H1 (cell line): ENCODE measurements around the gene NR3C2. TPM values are rescaled to one million over a fixed set of nuclear protein-coding genes. Genes with fewer than 3 reads are reported as not detected.
"Not testable (repeated sequence)": the region's sequence is repeated elsewhere in the genome, so short reads cannot be mapped to it uniquely, and the experiment has no call there.

Experiments
- CTCF ChIA-PET: fragments of 300-600 bp; sonication (Branson Sonifier 250); formaldehyde crosslinking; loops from one replicate; lab custom pipeline; 2021; ENCODE audit not compliant: partially characterized antibody; lab: Charles Lee
- POLR2A ChIA-PET: fragments of 300-600 bp; sonication (Branson Sonifier 250); formaldehyde crosslinking; loops from one replicate; lab custom pipeline; 2021; ENCODE audit warnings: inconsistent platforms; ENCODE audit not compliant: partially characterized antibody; lab: Charles Lee
- DNase-seq, 2 experiments: peaks; one replicate each; pipeline versions ENCODE4 v3.0.0 to v3.0.0-alpha.2; 2010 to 2022; ENCODE audit warnings: low spot score in 2 of 2, low read depth in 1 of 2, mixed read lengths in 1 of 2
- FAIRE-seq: peaks from 2 replicates; lab custom pipeline; 2011; peaks lifted over from hg19 to GRCh38; lab: Jason Lieb, UNC
- H2AFZ ChIP-seq: 2 replicates; pipeline ENCODE4 v1.8.1; 2012; ENCODE audit warnings: low read length, inconsistent platforms
- H2AK5ac ChIP-seq: 2 replicates; pipeline ENCODE4 v1.6.1; 2013; ENCODE audit warnings: low read depth, low read length
- H2BK120ac ChIP-seq: replicated peaks from 2 replicates; pipeline ENCODE3; 2013; ENCODE audit warnings: low read depth, low read length, inconsistent platforms
- H2BK12ac ChIP-seq: 2 replicates; pipeline ENCODE4 v1.6.1; 2013; ENCODE audit warnings: low read depth, low read length
- H2BK15ac ChIP-seq: 2 replicates; pipeline ENCODE4 v1.6.1; 2013; ENCODE audit warnings: low read length
- H2BK20ac ChIP-seq: 2 replicates; pipeline ENCODE4 v1.6.1; 2013; ENCODE audit warnings: low read length
- H2BK5ac ChIP-seq: 2 replicates; pipeline ENCODE4 v1.6.1; 2013; ENCODE audit warnings: low read depth, low read length
- H3K14ac ChIP-seq: 2 replicates; pipeline ENCODE4 v1.6.1; 2013; ENCODE audit warnings: inconsistent platforms; ENCODE audit not compliant: insufficient read length
- H3K18ac ChIP-seq: 2 replicates; pipeline ENCODE4 v1.6.1; 2013; ENCODE audit warnings: low read length; ENCODE audit errors: extremely low read depth
- H3K23ac ChIP-seq: 2 replicates; pipeline ENCODE4 v1.6.1; 2013; ENCODE audit warnings: inconsistent platforms; ENCODE audit not compliant: insufficient read length
- H3K23me2 ChIP-seq: 2 replicates; pipeline ENCODE4 v1.6.1; 2013; ENCODE audit warnings: low read depth, low read length
- H3K27ac ChIP-seq: 2 replicates; pipeline ENCODE4 v1.6.1; 2011; ENCODE audit warnings: low read depth, low read length, inconsistent platforms
- H3K27me3 ChIP-seq, 4 experiments: replicated peaks in 1 of 4; 1 replicate in 1 of 4; 2 replicates in 3 of 4; pipeline versions ENCODE4 v1.6.1 to v1.8.1; 2011 to 2013; ENCODE audit warnings: low read length in 3 of 4, mild to moderate bottlenecking in 3 of 4, inconsistent platforms in 2 of 4, mixed read lengths in 2 of 4, moderate library complexity in 1 of 4; ENCODE audit not compliant: control insufficient read depth in 3 of 4, insufficient read depth in 3 of 4; ENCODE audit errors: extremely low read depth in 1 of 4
- H3K36me3 ChIP-seq, 4 experiments: 2 replicates each; pipeline versions ENCODE4 v1.6.1 to v1.8.1; 2011 to 2013; ENCODE audit warnings: mild to moderate bottlenecking in 4 of 4, low read length in 3 of 4, moderate library complexity in 2 of 4, control low read depth in 1 of 4, inconsistent platforms in 1 of 4; ENCODE audit not compliant: insufficient read depth in 4 of 4, control insufficient read depth in 2 of 4
- H3K4ac ChIP-seq: replicated peaks from 2 replicates; pipeline ENCODE3; 2013; ENCODE audit warnings: low read length, low read depth, mixed read lengths, inconsistent platforms; ENCODE audit not compliant: insufficient read length
- H3K4me1 ChIP-seq, 4 experiments: replicated peaks in 1 of 4; 1 replicate in 1 of 4; 2 replicates in 3 of 4; pipeline versions ENCODE4 v1.6.1 to v1.8.1; 2011 to 2013; ENCODE audit warnings: low read length in 3 of 4, inconsistent platforms in 2 of 4, mixed read lengths in 1 of 4; ENCODE audit not compliant: insufficient read depth in 4 of 4, control insufficient read depth in 3 of 4
- H3K4me2 ChIP-seq, 2 experiments: 2 replicates each; pipeline versions ENCODE4 v1.6.1 to v1.8.1; 2011 to 2013; ENCODE audit warnings: low read depth in 2 of 2, low read length in 2 of 2, control low read depth in 1 of 2, inconsistent platforms in 1 of 2, mild to moderate bottlenecking in 1 of 2; ENCODE audit not compliant: insufficient read depth in 1 of 2
- H3K4me3 ChIP-seq, 4 experiments: fragments of 200-600, 300-600 bp in 1 of 4; sonication (generic), shearing (Covaris generic), sonication (Bioruptor Twin) in 1 of 4; 2 replicates each; pipeline versions ENCODE4 v1.5.1 to v1.8.1; 2011 to 2016; ENCODE audit warnings: low read length in 4 of 4, low read depth in 3 of 4, control low read depth in 2 of 4, inconsistent platforms in 2 of 4, mild to moderate bottlenecking in 2 of 4, mixed read lengths in 1 of 4, moderate library complexity in 1 of 4; ENCODE audit not compliant: insufficient read depth in 2 of 4; ENCODE audit errors: extremely low read depth in 1 of 4
- H3K56ac ChIP-seq: replicated peaks from 2 replicates; pipeline ENCODE3; 2013; ENCODE audit warnings: low read depth, mild to moderate bottlenecking, mixed read lengths, low read length, inconsistent platforms; ENCODE audit not compliant: insufficient read length
- H3K79me1 ChIP-seq: 2 replicates; pipeline ENCODE4 v1.6.1; 2013; ENCODE audit warnings: low read depth, low read length, control low read depth
- H3K79me2 ChIP-seq, 2 experiments: 2 replicates each; pipeline versions ENCODE4 v1.6.1 to v1.8.1; 2012 to 2013; ENCODE audit warnings: low read length in 2 of 2, mild to moderate bottlenecking in 2 of 2, inconsistent platforms in 1 of 2; ENCODE audit not compliant: insufficient read depth in 2 of 2, control insufficient read depth in 1 of 2
- H3K9ac ChIP-seq, 4 experiments: replicated peaks in 1 of 4; 1 replicate in 1 of 4; 2 replicates in 3 of 4; pipeline versions ENCODE4 v1.6.1 to v1.8.1; 2011 to 2013; ENCODE audit warnings: low read depth in 3 of 4, low read length in 3 of 4, control low read depth in 2 of 4, mild to moderate bottlenecking in 2 of 4, moderate library complexity in 2 of 4, inconsistent platforms in 1 of 4; ENCODE audit errors: extremely low read depth in 1 of 4
- H3K9me3 ChIP-seq, 2 experiments: 2 replicates each; pipeline versions ENCODE4 v1.6.1 to v1.8.1; 2012 to 2013; ENCODE audit warnings: mild to moderate bottlenecking in 2 of 2, moderate library complexity in 2 of 2, control low read depth in 1 of 2, inconsistent platforms in 1 of 2, low read depth in 1 of 2, low read length in 1 of 2, mixed read lengths in 1 of 2; ENCODE audit not compliant: insufficient read depth in 2 of 2
- H4K20me1 ChIP-seq, 2 experiments: replicated peaks in 1 of 2; 2 replicates each; pipeline versions ENCODE3 to v1.8.1; 2011 to 2013; ENCODE audit warnings: inconsistent platforms in 2 of 2, low read length in 2 of 2, mild to moderate bottlenecking in 1 of 2; ENCODE audit not compliant: insufficient read depth in 2 of 2, control insufficient read depth in 1 of 2
- H4K5ac ChIP-seq: 2 replicates; pipeline ENCODE4 v1.6.1; 2013; ENCODE audit warnings: low read length, low read depth, mixed read lengths, inconsistent platforms; ENCODE audit not compliant: insufficient read length
- H4K8ac ChIP-seq: 2 replicates; pipeline ENCODE4 v1.8.0; 2013; ENCODE audit warnings: mild to moderate bottlenecking, moderate library complexity, low read length, inconsistent platforms; ENCODE audit not compliant: insufficient read depth; ENCODE audit errors: extremely low read depth
- H4K91ac ChIP-seq: replicated peaks from 2 replicates; pipeline ENCODE3; 2013; ENCODE audit warnings: low read length, mixed read lengths, inconsistent platforms; ENCODE audit not compliant: insufficient read length
- WGBS, 2 experiments: shearing (Covaris generic) in 1 of 2; methylation state at CpG; one replicate each; pipeline versions ENCODE4 v1.1.6 to v1.1.7; 2013 to 2015; ENCODE audit warnings: low lambda C conversion rate in 2 of 2, mixed read lengths in 2 of 2, inconsistent platforms in 1 of 2, low coverage in 1 of 2, missing lambda C conversion rate in 1 of 2; ENCODE audit not compliant: insufficient replicate concordance in 2 of 2, insufficient coverage in 1 of 2, insufficient read length in 1 of 2; ENCODE audit errors: extremely low coverage in 1 of 2, missing lambda C conversion rate in 1 of 2; 5-methylcytosine and 5-hydroxymethylcytosine counted together
- polyA plus RNA-seq, 7 experiments: library from polyadenylated mRNA; depleted of rRNA in 3 of 7; stranded (reverse) in 5 of 7; unstranded in 2 of 7; fragments of >200 nt in 5 of 7; fragments of 200-250 nt in 2 of 7; gene quantifications; 1 replicate in 5 of 7; 2 replicates in 1 of 7; 4 replicates in 1 of 7; pipeline versions ENCODE4 v1.2.1 to v1.2.3, GENCODE V29; 2011 to 2013; ENCODE audit warnings: missing spikeins in 2 of 7, mixed read lengths in 2 of 7
- total RNA-seq: library from RNA; stranded (reverse); fragmentation: NEBNext Ultra II Directional; extraction: Animal tissue kit (Norgen Biotek cat#: 25700); gene quantifications from 2 replicates; pipeline ENCODE4 v1.2.1, GENCODE V29; 2021

The NR3C2 gene
- total and polyA plus RNA-seq, 2 of the 8 experiments (the other 6 are each of a cell fraction or from before 2014, with no cell fraction given), result 0.80 to 3.9 TPM

- H4K5ac ChIP-seq, H3K36me3 ChIP-seq, H2AK5ac ChIP-seq, H3K27me3 ChIP-seq, H3K23me2 ChIP-seq, H2BK12ac ChIP-seq, H2BK15ac ChIP-seq, H2BK120ac ChIP-seq, H2BK20ac ChIP-seq, H4K91ac ChIP-seq, H3K14ac ChIP-seq, H3K56ac ChIP-seq, H3K23ac ChIP-seq, H3K4ac ChIP-seq, H3K4me1 ChIP-seq, POLR2A ChIA-PET, DNase-seq, H2BK5ac ChIP-seq, H4K20me1 ChIP-seq, H2AFZ ChIP-seq, H3K27ac ChIP-seq, H3K79me1 ChIP-seq, H3K18ac ChIP-seq, CTCF ChIA-PET, H3K79me2 ChIP-seq, H3K4me3 ChIP-seq, H3K9ac ChIP-seq, FAIRE-seq, H3K4me2 ChIP-seq, H4K8ac ChIP-seq: not testable (repeated sequence)
- 96% methylated on average over 2 of the region's 2 CpGs; no CpG with 5 or more reads in 1 of the 2 experiments for WGBS, 2 experiments
- peaks cover 10 to 12% of the 10 kb centered on the region in 2 experiments; a peak in 2 of 4 replicates for H3K9me3 ChIP-seq
Observed at GRCh38 chr4:148123161-148123560, 319.1 kb downstream of the NR3C2 start.
